Rectal smooth muscle tissue (tissue), 1 donor: Measurements from ENCODE around the gene SMIM34.
"Not testable (repeated sequence)": the region's sequence is repeated elsewhere in the genome, so short reads cannot be mapped to it uniquely, and the experiment has no call there.

ENCODE experiments used
- H3K27ac ChIP-seq: one replicate; pipeline ENCODE4 v1.7.0; 2013; ENCODE audit warnings: low read depth, low read length, inconsistent platforms
- H3K27me3 ChIP-seq: one replicate; pipeline ENCODE4 v1.7.0; 2013; ENCODE audit warnings: low read length; ENCODE audit not compliant: control insufficient read depth, insufficient read depth
- H3K36me3 ChIP-seq: one replicate; pipeline ENCODE4 v1.7.0; 2013; ENCODE audit warnings: low read length; ENCODE audit not compliant: control insufficient read depth, insufficient read depth
- H3K4me1 ChIP-seq: one replicate; pipeline ENCODE4 v1.7.0; 2013; ENCODE audit warnings: low read length; ENCODE audit not compliant: control insufficient read depth, insufficient read depth
- H3K4me3 ChIP-seq: one replicate; pipeline ENCODE4 v1.7.0; 2013; ENCODE audit warnings: low read length
- H3K9ac ChIP-seq: one replicate; pipeline ENCODE4 v1.7.0; 2013; ENCODE audit warnings: low read length

SMIM34 gene

GRCh38 chr21:34423805-34424204 is at the start of gene SMIM34:
Gene SMIM34, minus strand, starts transcription at chr21:34423951. Its CDS starts 112 bp downstream, at chr21:34423839.
- H3K9ac ChIP-seq, H3K4me1 ChIP-seq, H3K36me3 ChIP-seq, H3K27me3 ChIP-seq, H3K4me3 ChIP-seq, H3K27ac ChIP-seq: not testable (repeated sequence)

GRCh38 chr21:34467333-34467732 is 43.6 kb upstream of the SMIM34 start:
- not testable (repeated sequence) for H3K27ac ChIP-seq, H3K9ac ChIP-seq, H3K36me3 ChIP-seq, H3K27me3 ChIP-seq, H3K4me3 ChIP-seq, H3K4me1 ChIP-seq

GRCh38 chr21:34459426-34459825 is 35.7 kb upstream of the SMIM34 start:
- H3K4me3 ChIP-seq, H3K27me3 ChIP-seq, H3K4me1 ChIP-seq, H3K9ac ChIP-seq, H3K27ac ChIP-seq, H3K36me3 ChIP-seq: not testable (repeated sequence)

- H3K27me3 ChIP-seq, H3K36me3 ChIP-seq, H3K4me3 ChIP-seq, H3K4me1 ChIP-seq, H3K9ac ChIP-seq, H3K27ac ChIP-seq: not testable (repeated sequence)
These were observed 34.5 kb upstream of the SMIM34 start for GRCh38 chr21:34458266-34458665.

- H3K27me3 ChIP-seq, H3K27ac ChIP-seq, H3K4me3 ChIP-seq, H3K4me1 ChIP-seq, H3K9ac ChIP-seq, H3K36me3 ChIP-seq: not testable (repeated sequence)
These were observed 32.4 kb upstream of the SMIM34 start for GRCh38 chr21:34456180-34456579.

GRCh38 chr21:34455628-34456027 is 31.9 kb upstream of the SMIM34 start:
- H3K4me3 ChIP-seq, H3K9ac ChIP-seq, H3K4me1 ChIP-seq, H3K36me3 ChIP-seq, H3K27ac ChIP-seq, H3K27me3 ChIP-seq: not testable (repeated sequence)

GRCh38 chr21:34447018-34447417 is 23.3 kb upstream of the SMIM34 start:
- not testable (repeated sequence) for H3K4me1 ChIP-seq, H3K27me3 ChIP-seq, H3K27ac ChIP-seq

GRCh38 chr21:34443486-34443885 is 19.7 kb upstream of the SMIM34 start:
- H3K4me1 ChIP-seq, H3K27me3 ChIP-seq, H3K27ac ChIP-seq, H3K9ac ChIP-seq, H3K4me3 ChIP-seq, H3K36me3 ChIP-seq: not testable (repeated sequence)

More at GRCh38 chr21:34447018-34447417, 23.3 kb upstream of the SMIM34 start:
- H3K4me3 ChIP-seq, H3K9ac ChIP-seq, H3K36me3 ChIP-seq: not testable (repeated sequence)

GRCh38 chr21:34429710-34430109 is 6.0 kb upstream of the SMIM34 start:
- H3K4me3 ChIP-seq, H3K27ac ChIP-seq, H3K9ac ChIP-seq, H3K36me3 ChIP-seq, H3K27me3 ChIP-seq, H3K4me1 ChIP-seq: not testable (repeated sequence)

GRCh38 chr21:34428441-34428840 is 4.7 kb upstream of the SMIM34 start:
- not testable (repeated sequence) for H3K4me3 ChIP-seq, H3K27me3 ChIP-seq, H3K9ac ChIP-seq, H3K36me3 ChIP-seq, H3K27ac ChIP-seq, H3K4me1 ChIP-seq

- not testable (repeated sequence) for H3K4me3 ChIP-seq, H3K27me3 ChIP-seq, H3K4me1 ChIP-seq, H3K27ac ChIP-seq, H3K36me3 ChIP-seq, H3K9ac ChIP-seq
These were observed 3.6 kb upstream of the SMIM34 start for GRCh38 chr21:34427339-34427738.

GRCh38 chr21:34417448-34418077 is 6.2 kb downstream of the SMIM34 start:
- H3K4me1 ChIP-seq, H3K27ac ChIP-seq, H3K27me3 ChIP-seq, H3K9ac ChIP-seq, H3K4me3 ChIP-seq, H3K36me3 ChIP-seq: not testable (repeated sequence)

GRCh38 chr21:34407294-34407693 is 16.5 kb downstream of the SMIM34 start:
- H3K4me3 ChIP-seq, H3K27me3 ChIP-seq, H3K27ac ChIP-seq, H3K9ac ChIP-seq, H3K36me3 ChIP-seq, H3K4me1 ChIP-seq: not testable (repeated sequence)
